Keratinocyte (primary cell): ENCODE results near the gene ULK4.

ENCODE experiments used
- EZH2 ChIP-seq: IDR thresholded peaks from one replicate; pipeline ENCODE4 v1.6.1; 2012; ENCODE audit warnings: inconsistent platforms, mild to moderate bottlenecking, low read length, moderate library complexity
- TF ChIP-seq, protein P1 (sequence below), 3 experiments: IDR thresholded peaks in 1 of 3; conservative IDR thresholded peaks in 1 of 3; optimal IDR thresholded peaks in 1 of 3; 2 replicates in 2 of 3; 3 replicates in 1 of 3; pipeline versions ENCODE3 to v1.5.1; 2011; ENCODE audit warnings: low read length in 3 of 3, mild to moderate bottlenecking in 3 of 3, moderate library complexity in 2 of 3, control low read depth in 1 of 3, inconsistent platforms in 1 of 3; ENCODE audit not compliant: insufficient read depth in 2 of 3; ENCODE audit errors: extremely low read depth in 1 of 3

DNA sequence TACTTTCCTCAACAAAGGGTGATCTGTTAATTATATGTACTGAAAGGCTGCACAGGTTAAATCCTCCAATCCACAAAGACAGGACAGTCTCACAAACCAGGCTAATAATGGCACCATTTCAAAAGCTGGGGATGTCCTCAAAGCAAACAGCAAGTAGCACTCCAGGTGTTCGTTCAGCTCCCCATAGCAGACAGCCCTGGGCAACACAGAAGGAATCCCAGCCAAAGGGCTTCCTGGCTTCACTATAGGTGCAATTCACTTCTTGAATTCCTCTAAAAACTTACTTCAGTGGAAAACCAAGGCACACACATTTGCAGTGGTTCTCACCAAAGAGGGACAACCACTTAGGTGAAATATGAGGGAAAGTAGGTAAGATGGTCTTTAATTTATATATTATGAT lies 595.9 kb downstream of the ULK4 start:
- TF ChIP-seq, protein P1, sequence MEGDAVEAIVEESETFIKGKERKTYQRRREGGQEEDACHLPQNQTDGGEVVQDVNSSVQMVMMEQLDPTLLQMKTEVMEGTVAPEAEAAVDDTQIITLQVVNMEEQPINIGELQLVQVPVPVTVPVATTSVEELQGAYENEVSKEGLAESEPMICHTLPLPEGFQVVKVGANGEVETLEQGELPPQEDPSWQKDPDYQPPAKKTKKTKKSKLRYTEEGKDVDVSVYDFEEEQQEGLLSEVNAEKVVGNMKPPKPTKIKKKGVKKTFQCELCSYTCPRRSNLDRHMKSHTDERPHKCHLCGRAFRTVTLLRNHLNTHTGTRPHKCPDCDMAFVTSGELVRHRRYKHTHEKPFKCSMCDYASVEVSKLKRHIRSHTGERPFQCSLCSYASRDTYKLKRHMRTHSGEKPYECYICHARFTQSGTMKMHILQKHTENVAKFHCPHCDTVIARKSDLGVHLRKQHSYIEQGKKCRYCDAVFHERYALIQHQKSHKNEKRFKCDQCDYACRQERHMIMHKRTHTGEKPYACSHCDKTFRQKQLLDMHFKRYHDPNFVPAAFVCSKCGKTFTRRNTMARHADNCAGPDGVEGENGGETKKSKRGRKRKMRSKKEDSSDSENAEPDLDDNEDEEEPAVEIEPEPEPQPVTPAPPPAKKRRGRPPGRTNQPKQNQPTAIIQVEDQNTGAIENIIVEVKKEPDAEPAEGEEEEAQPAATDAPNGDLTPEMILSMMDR (optimal IDR thresholded peaks at IDR 0.05 in 1 of 3, IDR thresholded peaks at IDR 0.05 in 1 of 3, conservative IDR thresholded peaks at IDR 0.05 in 1 of 3; ENCODE audit: extremely low read depth in 1 of 3, insufficient read depth in 2 of 3, low read length in 3 of 3) = no peak
- no peak for TF ChIP-seq EZH2
